OCI-LY1 (cell line): ENCODE results near the gene VRK1.

Experiments
- CTCF ChIP-seq: fragments of 200-600 bp; sonication (generic), shearing (Covaris generic); IDR thresholded peaks from 2 replicates; pipeline ENCODE4 v1.5.1; 2017; ENCODE audit warnings: mild to moderate bottlenecking, antibody characterized with exemption, low read length, moderate library complexity, mixed read lengths
- EZH2 ChIP-seq: fragments of 200-600 bp; sonication (generic), shearing (Covaris generic); IDR thresholded peaks from 2 replicates; pipeline ENCODE4 v1.8.0; 2017; ENCODE audit warnings: borderline replicate concordance, mixed run types, mild to moderate bottlenecking, antibody characterized with exemption, low read length, moderate library complexity, mixed read lengths

GRCh38 chr14:96874127-96874526 is 76.9 kb downstream of the VRK1 start:
- TF ChIP-seq CTCF (no peak), EZH2 (no peak)
